ENCODE results near the gene NCAPH2.

NCAPH2 gene

DNA sequence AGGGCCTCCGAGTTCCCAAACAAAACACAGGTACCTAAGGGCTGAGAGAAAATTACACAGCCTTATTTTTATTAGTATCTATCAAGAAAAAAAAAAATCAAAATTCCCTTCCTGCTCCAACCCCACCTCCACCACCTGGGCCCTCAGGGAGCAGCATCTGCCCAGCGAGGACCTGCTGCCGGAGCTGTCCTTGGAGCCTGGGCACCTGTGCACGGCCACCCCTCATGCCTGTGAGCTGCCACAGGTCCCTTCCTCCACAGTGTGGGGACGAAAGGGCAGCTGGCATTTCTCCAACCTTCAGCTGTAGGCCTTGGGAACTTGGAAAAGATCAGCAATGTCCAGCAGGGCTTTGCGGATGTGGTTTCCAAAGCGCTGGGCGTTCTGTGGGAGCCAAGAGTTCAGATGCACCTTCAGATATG lies 61.0 kb downstream of the NCAPH2 start:
- DNase-seq (ENCODE audit: low read depth in 4 of 4, low spot score in 1 of 4) = no peak

DNA sequence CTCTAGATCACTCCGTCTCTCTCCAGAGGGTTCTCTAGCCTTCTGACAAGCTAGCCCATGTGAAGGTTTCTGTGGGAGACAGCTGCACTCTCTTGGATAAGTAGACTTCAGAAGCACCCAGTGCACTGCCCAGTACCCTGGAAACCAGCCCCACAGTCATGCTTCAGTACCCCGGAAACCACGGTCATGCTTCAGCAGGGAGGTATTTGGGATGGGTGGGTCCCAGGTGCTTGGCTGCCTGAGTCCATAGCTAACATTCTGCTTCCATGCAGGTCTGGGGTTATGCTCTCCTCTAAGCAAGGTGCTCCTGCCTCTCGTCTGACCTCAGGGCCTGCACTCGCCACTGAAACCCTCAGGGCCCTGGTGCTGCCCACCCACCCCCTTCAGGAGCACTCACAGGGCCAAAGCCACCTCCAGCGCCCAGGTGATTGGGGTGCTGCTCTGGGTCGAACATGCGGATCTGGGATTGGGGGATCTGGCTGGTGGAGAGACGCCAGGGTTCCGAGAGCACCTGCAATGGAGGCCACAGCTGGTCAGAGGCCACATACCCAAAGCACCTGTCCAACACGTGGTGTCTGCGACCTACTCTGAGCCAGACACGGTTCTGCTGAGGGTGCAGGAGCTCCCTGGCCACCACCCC lies 62.0 kb downstream of the NCAPH2 start:
- no peak for DNase-seq (ENCODE audit: low read depth in 4 of 4, low spot score in 1 of 4)

DNA sequence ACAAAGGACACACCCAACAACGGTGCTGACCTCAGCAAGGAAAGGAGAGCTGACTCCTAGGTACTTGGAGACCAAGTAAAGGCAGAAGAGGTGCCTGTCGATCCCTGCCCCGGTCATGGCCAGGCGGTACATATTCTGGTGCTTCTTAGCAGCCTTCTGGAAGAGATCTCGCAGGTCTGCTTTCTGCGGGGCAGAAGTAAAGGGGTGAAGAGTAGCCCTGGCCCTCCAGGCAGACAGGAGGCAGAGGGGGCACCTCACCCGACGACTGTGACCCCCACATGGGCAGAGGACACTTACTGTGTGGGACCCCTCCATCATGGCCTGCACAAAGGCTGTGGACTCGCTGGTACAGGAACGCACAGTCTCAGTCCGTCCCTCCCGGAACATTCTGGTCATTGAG lies 62.8 kb downstream of the NCAPH2 start:
- no peak for DNase-seq (ENCODE audit: low read depth in 4 of 4, low spot score in 1 of 4)

DNA sequence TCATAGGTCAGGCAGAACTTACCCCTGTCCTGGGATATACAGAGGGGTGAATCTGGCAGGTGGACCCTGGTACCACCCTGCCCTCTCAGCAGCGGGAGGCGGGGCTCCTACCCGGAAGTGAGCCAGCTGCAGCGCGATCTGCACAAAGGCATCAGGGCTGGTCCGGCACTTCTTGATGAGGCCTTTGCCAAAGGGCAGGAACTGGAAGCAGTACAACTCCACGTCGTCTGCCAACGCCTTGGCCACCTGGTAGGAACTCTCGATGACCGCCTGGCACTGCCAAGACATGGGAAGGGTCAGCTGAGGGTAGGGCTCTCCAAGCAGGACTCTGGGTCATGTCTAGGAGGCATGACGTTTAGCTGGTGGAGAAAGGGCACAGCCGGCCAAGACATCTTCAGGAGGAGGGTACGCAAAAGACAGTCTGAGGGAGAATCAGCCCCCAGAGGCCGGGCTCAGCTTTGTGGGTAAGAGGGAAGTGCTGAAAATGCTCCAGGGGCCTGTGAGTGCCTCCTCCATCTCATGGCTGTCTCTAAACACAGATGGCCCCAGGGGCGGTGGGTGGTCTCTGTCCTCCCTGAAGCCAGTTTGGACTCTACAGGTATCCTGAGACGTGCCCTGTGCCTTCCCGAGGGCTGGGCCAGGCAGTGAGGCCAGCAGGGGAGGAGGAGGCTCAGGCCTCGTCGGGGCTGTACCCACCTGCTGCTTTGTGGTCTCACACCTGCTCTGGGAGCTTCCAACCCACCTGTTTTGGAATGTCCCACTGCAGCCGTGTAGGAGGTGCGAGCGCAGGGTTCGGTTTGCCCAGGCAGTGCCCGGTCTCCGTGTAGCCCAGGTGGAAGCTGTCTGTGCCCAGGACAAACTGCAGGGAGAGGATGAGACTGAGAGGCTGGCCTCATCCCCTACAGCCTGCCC lies 63.5 kb downstream of the NCAPH2 start:
- no peak for DNase-seq (ENCODE audit: low read depth in 4 of 4, low spot score in 1 of 4)

DNA sequence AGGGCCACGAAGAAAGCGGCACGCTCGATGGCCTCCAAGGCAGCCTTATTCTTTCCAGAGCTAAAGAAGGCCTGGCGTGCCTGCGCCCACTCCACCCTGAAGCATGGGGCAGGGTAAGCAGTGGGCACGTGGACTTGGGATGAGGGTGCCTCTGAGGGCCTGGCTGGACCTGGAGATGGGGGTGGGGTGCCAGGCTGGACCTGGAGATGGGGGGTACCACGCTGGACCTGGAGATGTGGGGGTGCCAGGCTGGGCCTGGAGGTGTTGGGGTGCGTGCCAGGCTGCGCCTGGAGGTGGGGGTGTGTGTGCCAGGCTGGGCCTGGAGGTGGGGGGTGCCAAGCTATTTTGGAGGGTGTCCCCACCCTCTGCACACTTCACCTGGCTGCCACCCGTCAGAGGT lies 64.9 kb downstream of the NCAPH2 start:
- DNase-seq (ENCODE audit: low read depth in 4 of 4, low spot score in 1 of 4) = no peak

DNA sequence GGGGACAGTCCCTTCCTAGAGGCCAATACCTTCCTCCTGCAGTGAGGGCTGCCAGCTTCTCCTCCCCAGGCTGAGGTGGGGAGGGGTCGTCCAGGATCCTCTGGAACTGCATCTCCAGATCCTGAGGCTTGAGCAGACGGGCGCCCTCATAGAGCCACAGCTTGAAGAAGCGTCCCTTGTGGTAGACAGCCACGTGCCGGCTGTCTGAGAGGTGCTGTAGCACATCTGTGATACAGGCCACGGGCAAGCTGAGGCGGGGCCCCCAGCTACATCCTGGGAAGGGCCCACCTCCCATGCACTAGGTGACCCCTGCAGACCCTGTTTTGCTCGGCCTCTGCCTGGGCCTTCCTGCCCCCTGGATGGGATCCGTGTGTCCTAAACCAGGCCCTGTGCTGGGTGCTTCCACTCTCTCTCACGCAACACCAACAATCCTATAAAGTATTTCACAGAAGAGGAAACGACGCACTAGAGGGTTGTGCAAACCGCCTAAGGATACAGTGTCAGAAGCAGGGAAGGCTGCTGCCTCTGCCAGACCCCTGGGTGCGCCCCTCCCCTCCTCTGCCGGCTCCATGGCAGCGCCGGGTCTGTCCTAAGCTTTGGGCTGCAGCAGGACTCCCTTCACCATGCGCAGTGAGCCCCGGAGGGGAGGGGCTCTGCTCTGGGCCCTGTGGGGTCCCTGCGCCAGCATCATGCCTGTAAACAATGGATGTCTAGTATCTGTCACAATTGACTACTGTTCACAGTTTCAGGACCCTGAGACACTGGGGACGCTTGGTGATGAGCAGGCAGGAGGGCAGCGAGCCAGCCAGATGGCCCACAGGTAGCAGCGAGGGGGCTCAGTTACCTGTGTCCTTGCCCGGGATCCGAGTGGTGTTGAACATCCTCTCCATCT lies 65.7 kb downstream of the NCAPH2 start:
- no peak for DNase-seq (ENCODE audit: low read depth in 4 of 4, low spot score in 1 of 4)

DNA sequence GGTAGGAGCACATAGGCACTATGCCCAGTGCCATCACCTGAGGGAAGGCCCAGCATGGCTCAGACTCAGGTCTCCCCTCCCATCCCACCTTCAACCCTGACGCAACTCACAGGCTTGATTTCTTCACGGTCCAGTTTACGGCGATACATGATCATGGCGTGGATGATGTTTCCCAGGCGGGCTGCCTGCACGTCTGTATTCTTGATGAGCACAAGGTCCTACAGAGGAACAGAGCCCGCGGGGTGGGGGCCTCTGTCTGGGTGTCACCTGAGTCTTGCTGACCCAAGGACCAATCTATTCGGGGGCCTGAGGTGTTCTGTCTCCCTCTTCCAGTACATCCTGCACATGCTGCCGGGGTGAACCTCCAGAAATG lies 66.3 kb downstream of the NCAPH2 start:
- no peak for DNase-seq (ENCODE audit: low read depth in 4 of 4, low spot score in 1 of 4)

Data from stimulated activated CD4-positive, alpha-beta T cell treated with anti-CD3 and anti-CD28 coated beads, Interleukin-1b, Interleukin-23, amount 100 ng/mL, for 24 hours (primary cell).